ENCODE measurements around the gene CCDC141. TPM values are rescaled to one million over a fixed set of nuclear protein-coding genes. Genes with fewer than 3 reads are reported as not detected.

The CCDC141 gene
- total RNA-seq, 2 experiments from 2014 or later: 30.6 to 31.5 TPM

DNA sequence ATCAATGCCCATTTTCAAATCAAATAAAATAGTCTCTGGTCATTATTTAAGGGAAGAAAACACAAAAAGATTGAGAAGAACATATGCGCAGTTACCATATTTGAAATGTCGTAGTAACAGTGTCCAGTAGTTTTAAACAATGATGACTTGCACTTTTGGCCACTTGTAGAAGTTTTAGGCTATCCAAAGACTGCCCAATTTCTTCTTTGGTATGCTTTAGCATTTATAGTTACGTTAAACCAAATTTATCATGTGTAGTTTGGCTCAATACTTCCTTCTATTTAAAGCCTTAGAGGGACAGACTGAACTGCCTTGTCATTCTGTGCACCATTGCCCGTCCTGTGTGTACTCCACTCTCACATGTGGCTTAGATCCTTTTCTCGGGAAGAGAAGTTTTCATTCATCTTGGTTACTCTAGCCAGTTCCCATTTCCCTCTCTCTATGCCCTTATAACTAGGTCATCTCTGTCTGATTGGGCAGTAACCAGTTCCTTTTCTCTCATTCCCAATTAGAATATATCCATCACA is 157.9 kb downstream of the CCDC141 start:
- ChIA-PET POLR2A (interaction anchor here (1.0 kb wide), 1 partner anchor 238 kb away, joined by 6 read pairs; no protein-coding TSS in a partner anchor), CTCF (interaction anchor here (1.0 to 2.2 kb wide), 4 partner anchors 9 to 238 kb away, joined by 3 to 18 read pairs (median 4); no protein-coding TSS in a partner anchor)
- intact Hi-C loops (cut with DNase I, micrococcal nuclease): loop anchor here in 1 of 2 experiments (1.0 kb wide), 3 partner anchors 22 to 237 kb away; no protein-coding TSS in a partner anchor
- no peak for ATAC-seq (ENCODE audit: poor library complexity)
- H3K27me3 ChIP-seq (ENCODE audit: control insufficient read depth in 1 of 2, insufficient read depth in 2 of 2, low read length in 2 of 2): no peaks in the 10 kb centered on the region
- Mint-ChIP-seq H3K27me3 (no peaks in the 10 kb centered on the region), H3K36me3 (ENCODE audit: low read depth) (peaks cover 14% of the 10 kb centered on the region), H3K4me1 (ENCODE audit: low read depth) (peaks cover 5% of the 10 kb centered on the region), H3K4me3 (no peak overlapping the region), H3K9me3 (no peaks in the 10 kb centered on the region), H3K27ac (no peak overlapping the region)
- H3K4me3 ChIP-seq (ENCODE audit: low read length): no peak overlapping the region
- no peak overlapping the region for H3K27ac ChIP-seq (ENCODE audit: low read depth in 1 of 2, low read length in 2 of 2)
- TF ChIP-seq, protein P1, sequence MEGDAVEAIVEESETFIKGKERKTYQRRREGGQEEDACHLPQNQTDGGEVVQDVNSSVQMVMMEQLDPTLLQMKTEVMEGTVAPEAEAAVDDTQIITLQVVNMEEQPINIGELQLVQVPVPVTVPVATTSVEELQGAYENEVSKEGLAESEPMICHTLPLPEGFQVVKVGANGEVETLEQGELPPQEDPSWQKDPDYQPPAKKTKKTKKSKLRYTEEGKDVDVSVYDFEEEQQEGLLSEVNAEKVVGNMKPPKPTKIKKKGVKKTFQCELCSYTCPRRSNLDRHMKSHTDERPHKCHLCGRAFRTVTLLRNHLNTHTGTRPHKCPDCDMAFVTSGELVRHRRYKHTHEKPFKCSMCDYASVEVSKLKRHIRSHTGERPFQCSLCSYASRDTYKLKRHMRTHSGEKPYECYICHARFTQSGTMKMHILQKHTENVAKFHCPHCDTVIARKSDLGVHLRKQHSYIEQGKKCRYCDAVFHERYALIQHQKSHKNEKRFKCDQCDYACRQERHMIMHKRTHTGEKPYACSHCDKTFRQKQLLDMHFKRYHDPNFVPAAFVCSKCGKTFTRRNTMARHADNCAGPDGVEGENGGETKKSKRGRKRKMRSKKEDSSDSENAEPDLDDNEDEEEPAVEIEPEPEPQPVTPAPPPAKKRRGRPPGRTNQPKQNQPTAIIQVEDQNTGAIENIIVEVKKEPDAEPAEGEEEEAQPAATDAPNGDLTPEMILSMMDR (IDR thresholded peaks at IDR 0.05): no peak
- no peak for DNase-seq
- H3K4me1 ChIP-seq (ENCODE audit: insufficient read depth, low read length): no peaks in the 10 kb centered on the region
- H3K9me3 ChIP-seq (ENCODE audit: control insufficient read depth in 1 of 2, insufficient read depth in 1 of 2, low read length in 2 of 2): no peaks in the 10 kb centered on the region
- no peaks in the 10 kb centered on the region for H3K36me3 ChIP-seq (ENCODE audit: insufficient read depth, low read length)

DNA sequence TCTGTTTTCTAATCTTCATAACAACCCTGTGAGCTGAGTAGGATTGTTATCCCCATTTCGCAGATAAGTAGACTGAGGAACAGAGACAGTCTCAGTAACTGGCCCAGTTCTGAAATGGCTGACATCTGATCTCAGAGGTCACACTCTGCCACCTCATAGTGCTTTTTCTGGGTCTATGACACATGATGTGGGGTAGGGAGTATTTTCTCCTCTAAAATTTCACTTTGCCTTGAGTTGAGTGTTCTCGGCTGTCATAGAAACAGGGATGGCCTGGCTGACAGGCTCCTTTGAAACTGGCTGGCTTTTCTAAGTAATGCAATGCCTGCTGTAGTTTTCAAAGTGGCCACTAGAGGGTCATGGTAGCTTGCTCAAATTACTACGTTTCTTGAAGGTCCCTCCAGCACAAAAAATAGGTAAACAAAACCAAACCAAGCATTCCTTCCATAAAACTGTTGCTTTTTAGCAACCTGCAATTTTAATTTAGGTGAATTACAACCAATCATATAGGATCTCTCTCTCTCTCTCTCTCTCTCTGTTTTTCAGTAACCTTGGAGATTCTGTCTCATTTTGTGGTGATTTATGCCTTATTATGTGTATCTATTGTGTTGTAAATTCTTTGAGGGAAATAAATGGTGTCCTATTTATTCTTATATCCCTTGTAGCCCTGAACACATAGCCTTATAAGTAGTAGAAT is 158.5 kb downstream of the CCDC141 start:
- no peak overlapping the region for H3K4me3 ChIP-seq (ENCODE audit: low read length)
- ATAC-seq (ENCODE audit: poor library complexity): peak; percentile 71
- ChIA-PET CTCF (interaction anchor here (0.6 to 2.2 kb wide), 5 partner anchors 8 to 632 kb away, joined by 3 to 18 read pairs (median 3); no protein-coding TSS in a partner anchor), POLR2A (interaction anchor here (1.0 kb wide), 1 partner anchor 238 kb away, joined by 6 read pairs; no protein-coding TSS in a partner anchor)
- no peaks in the 10 kb centered on the region for H3K36me3 ChIP-seq (ENCODE audit: insufficient read depth, low read length)
- Mint-ChIP-seq H3K36me3 (ENCODE audit: low read depth) (peaks cover 14% of the 10 kb centered on the region), H3K27ac (no peak overlapping the region), H3K9me3 (no peaks in the 10 kb centered on the region), H3K27me3 (no peaks in the 10 kb centered on the region), H3K4me3 (no peak overlapping the region), H3K4me1 (ENCODE audit: low read depth) (peaks cover 5% of the 10 kb centered on the region)
- DNase-seq: peak; percentile 1 to 76 (median 46)
- H3K9me3 ChIP-seq (ENCODE audit: control insufficient read depth in 1 of 2, insufficient read depth in 1 of 2, low read length in 2 of 2): no peaks in the 10 kb centered on the region
- TF ChIP-seq, protein P1 (IDR thresholded peaks at IDR 0.05): peak; percentile 93
- no peaks in the 10 kb centered on the region for H3K27me3 ChIP-seq (ENCODE audit: control insufficient read depth in 1 of 2, insufficient read depth in 2 of 2, low read length in 2 of 2)
- intact Hi-C loops (cut with DNase I, micrococcal nuclease): loop anchor here in 1 of 2 experiments (1.0 kb wide), 3 partner anchors 23 to 238 kb away; no protein-coding TSS in a partner anchor
- H3K4me1 ChIP-seq (ENCODE audit: insufficient read depth, low read length): no peaks in the 10 kb centered on the region
- H3K27ac ChIP-seq (ENCODE audit: low read depth in 1 of 2, low read length in 2 of 2): no peak overlapping the region

DNA sequence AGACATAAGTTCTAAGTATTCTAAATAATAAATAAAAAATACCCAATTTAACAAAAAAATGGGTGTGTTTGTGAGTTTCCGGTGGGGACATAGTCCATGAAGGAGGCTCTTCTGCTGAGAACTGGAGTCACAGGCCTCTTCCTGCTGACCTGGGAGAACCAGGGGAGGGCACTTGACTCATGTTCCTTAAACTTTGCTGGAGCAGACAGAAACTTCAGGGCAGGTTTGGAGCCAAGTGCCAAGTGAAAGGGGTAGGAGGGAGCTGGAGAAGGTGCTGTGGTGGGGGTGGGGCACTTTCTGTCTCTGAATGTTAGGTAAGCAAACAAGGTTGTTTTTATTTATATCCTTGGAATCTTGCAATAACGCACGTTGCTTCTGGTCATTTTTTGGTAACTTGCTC is 163.9 kb downstream of the CCDC141 start:
- H3K4me1 Mint-ChIP-seq (ENCODE audit: low read depth): no peaks in the 10 kb centered on the region
- Histone ChIP-seq H3K9me3 (ENCODE audit: control insufficient read depth in 1 of 2, insufficient read depth in 1 of 2, low read length in 2 of 2) (no peaks in the 10 kb centered on the region), H3K4me1 (ENCODE audit: insufficient read depth, low read length) (no peaks in the 10 kb centered on the region), H3K36me3 (ENCODE audit: insufficient read depth, low read length) (no peaks in the 10 kb centered on the region), H3K27me3 (ENCODE audit: control insufficient read depth in 1 of 2, insufficient read depth in 2 of 2, low read length in 2 of 2) (no peaks in the 10 kb centered on the region), H3K27ac (ENCODE audit: low read depth in 1 of 2, low read length in 2 of 2) (no peak overlapping the region), H3K4me3 (ENCODE audit: low read length) (no peak overlapping the region)
- ATAC-seq (ENCODE audit: poor library complexity) (no peak), DNase-seq (no peak)
- H3K36me3 Mint-ChIP-seq (ENCODE audit: low read depth): peaks cover 51% of the 10 kb centered on the region
- intact Hi-C loops (cut with DNase I, micrococcal nuclease): no loop called here
- TF ChIP-seq, protein P1 (IDR thresholded peaks at IDR 0.05): no peak
- H3K27ac Mint-ChIP-seq: no peak overlapping the region
- no peaks in the 10 kb centered on the region for H3K9me3 Mint-ChIP-seq
- ChIA-PET CTCF (no interaction called here), POLR2A (no interaction called here)
- H3K27me3 Mint-ChIP-seq: no peaks in the 10 kb centered on the region
- H3K4me3 Mint-ChIP-seq: no peak overlapping the region
